Body of pancreas (tissue), 4 donors: ENCODE data around the gene IREB2. TPM values are rescaled to one million over a fixed set of nuclear protein-coding genes. Genes with fewer than 3 reads are reported as not detected.
A peak's percentile ranks its signal among the peaks of the same experiment; 100 is the strongest.

Experiments
- ATAC-seq: fragments of 150-250 bp; one replicate; pipeline ENCODE4 v1.9.1; 2016
- DNase-seq, 4 donors: peaks; one replicate each; pipeline ENCODE4 v3.0.0-alpha.2; 2019
- H3K27ac ChIP-seq, 4 donors: fragments of 200-600 bp; sonication (generic); 1 replicate in 3 of 4; 2 replicates in 1 of 4; pipeline versions ENCODE4 v1.5.1 to v1.6.1; 2016 to 2019; ENCODE audit warnings: mild to moderate bottlenecking in 1 of 4, mixed read lengths in 1 of 4, moderate library complexity in 1 of 4
- H3K27me3 ChIP-seq, 2 donors: fragments of 200-600 bp; sonication (generic); one replicate each; pipeline ENCODE4 v1.6.0; 2016; ENCODE audit warnings: mild to moderate bottlenecking in 1 of 2
- H3K36me3 ChIP-seq, 2 donors: fragments of 200-600 bp; sonication (generic); replicated peaks in 1 of 2; 2 replicates each; pipeline ENCODE4 v1.5.1; 2016; ENCODE audit warnings: low read depth in 2 of 2; ENCODE audit not compliant: insufficient read depth in 1 of 2
- H3K4me1 ChIP-seq: fragments of 200-600 bp; sonication (generic); one replicate; pipeline ENCODE4 v1.6.0; 2016
- H3K4me3 ChIP-seq, 2 donors: fragments of 200-600 bp; sonication (generic); 1 replicate in 1 of 2; 2 replicates in 1 of 2; pipeline ENCODE4 v1.5.1; 2016 to 2019
- H3K9me3 ChIP-seq, 3 donors: fragments of 200-600 bp; sonication (generic); 1 replicate in 2 of 3; 2 replicates in 1 of 3; pipeline ENCODE4 v1.5.1; 2016
- CTCF ChIP-seq, 7 experiments: fragments of 450-650 bp in 4 of 7; fragments of 200-600 bp in 3 of 7; sonication (generic) in 3 of 7; IDR thresholded peaks; one replicate each; pipeline ENCODE4 v1.5.1; 2016 to 2019; ENCODE audit warnings: antibody characterized with exemption in 7 of 7
- POLR2A ChIP-seq, 3 donors: fragments of 450-650 bp; IDR thresholded peaks; one replicate each; pipeline ENCODE4 v1.6.1; 2016; ENCODE audit warnings: antibody characterized with exemption in 3 of 3, mild to moderate bottlenecking in 2 of 3
- WGBS, 2 donors: methylation state at CpG; one replicate each; pipeline ENCODE4 v1.1.5; 2017; 5-methylcytosine and 5-hydroxymethylcytosine counted together
- intact Hi-C: fragments of 100-400 bp; cut with DNase I; formaldehyde crosslinking; loops from one replicate; pipeline ENCODE4 v1.15.1; 2023
- total RNA-seq, 2 donors: library from RNA; depleted of rRNA; stranded (reverse); fragments of >200 nt; gene quantifications; one replicate each; pipeline ENCODE4 v1.1.0, GENCODE V29; 2016

Gene IREB2
- total RNA-seq, 2 donors from 2014 or later = 16.2 to 31.9 TPM

- ATAC-seq (no peak), DNase-seq (no peak)
- no peaks in the 10 kb centered on the region for H3K27me3 ChIP-seq
- peaks cover 49% of the 10 kb centered on the region for H3K4me1 ChIP-seq
- no peak overlapping the region for H3K4me3 ChIP-seq
- WGBS, 2 donors = 42 to 47% methylated on average over 8 of the region's 8 CpGs
- H3K9me3 ChIP-seq = no peaks in the 10 kb centered on the region
- intact Hi-C loops = no loop called here
- no peak overlapping the region for H3K27ac ChIP-seq
- no peak for TF ChIP-seq POLR2A (IDR thresholded peaks at IDR 0.05)
- no peak for TF ChIP-seq CTCF (IDR thresholded peaks at IDR 0.05)
- H3K36me3 ChIP-seq = peaks cover 0 to 9% of the 10 kb centered on the region in 2 donors
Measured at GRCh38 chr15:78449220-78449999, 11.4 kb downstream of the IREB2 start.

GRCh38 chr15:78450285-78450858 is 12.4 kb downstream of the IREB2 start:
- Histone ChIP-seq H3K36me3 (peaks cover 0 to 8% of the 10 kb centered on the region in 2 donors), H3K4me3 (no peak overlapping the region), H3K9me3 (no peaks in the 10 kb centered on the region), H3K27ac (no peak overlapping the region), H3K27me3 (no peaks in the 10 kb centered on the region), H3K4me1 (peaks cover 58% of the 10 kb centered on the region)
- TF ChIP-seq CTCF (IDR thresholded peaks at IDR 0.05) = no peak
- TF ChIP-seq POLR2A (IDR thresholded peaks at IDR 0.05) = no peak
- intact Hi-C loops = no loop called here
- 60 to 63% methylated on average over 5 of the region's 5 CpGs for WGBS, 2 donors
- DNase-seq (no peak), ATAC-seq (no peak)

GRCh38 chr15:78452485-78452884 is 14.5 kb downstream of the IREB2 start:
- TF ChIP-seq POLR2A (IDR thresholded peaks at IDR 0.05) = no peak
- TF ChIP-seq CTCF (IDR thresholded peaks at IDR 0.05) = no peak
- Histone ChIP-seq H3K4me1 (peaks cover 78% of the 10 kb centered on the region), H3K9me3 (no peaks in the 10 kb centered on the region), H3K36me3 (no peaks in the 10 kb centered on the region), H3K27ac (no peak overlapping the region), H3K4me3 (no peak overlapping the region), H3K27me3 (no peaks in the 10 kb centered on the region)
- WGBS, 2 donors = 94 to 96% methylated on average over 3 of the region's 3 CpGs
- intact Hi-C loops = no loop called here
- ATAC-seq (no peak), DNase-seq (no peak)

- ATAC-seq (no peak), DNase-seq (peak in 1 of 4 donors; percentile 14)
- Histone ChIP-seq H3K36me3 (no peaks in the 10 kb centered on the region), H3K4me3 (no peak overlapping the region), H3K9me3 (no peaks in the 10 kb centered on the region), H3K27ac (no peak overlapping the region), H3K4me1 (peaks cover 70% of the 10 kb centered on the region), H3K27me3 (no peaks in the 10 kb centered on the region)
- 19 to 27% methylated on average over 2 of the region's 2 CpGs for WGBS, 2 donors
- no peak for TF ChIP-seq CTCF (IDR thresholded peaks at IDR 0.05)
- no peak for TF ChIP-seq POLR2A (IDR thresholded peaks at IDR 0.05)
- intact Hi-C loops = no loop called here
Measured at GRCh38 chr15:78453447-78453846, 15.4 kb downstream of the IREB2 start.
